Peyer's patch (tissue), 4 donors: ENCODE data around the gene JPH4. TPM values are rescaled to one million over a fixed set of nuclear protein-coding genes. Genes with fewer than 3 reads are reported as not detected.

Source experiments
- DNase-seq, 3 donors: peaks; one replicate each; pipeline ENCODE4 v3.0.0-alpha.2; 2017 to 2019
- H3K27ac ChIP-seq, 4 donors: fragments of 200-600 bp; sonication (generic); one replicate each; pipeline ENCODE4 v1.5.1; 2016 to 2019
- H3K27me3 ChIP-seq, 2 donors: fragments of 200-600 bp; sonication (generic); one replicate each; pipeline ENCODE4 v1.5.1; 2019
- H3K36me3 ChIP-seq, 3 donors: fragments of 200-600 bp; sonication (generic); one replicate each; pipeline ENCODE4 v1.5.1; 2016 to 2019
- H3K4me1 ChIP-seq, 4 donors: fragments of 200-600 bp; sonication (generic); one replicate each; pipeline ENCODE4 v1.5.1; 2016 to 2019
- H3K4me3 ChIP-seq, 4 donors: fragments of 200-600 bp; sonication (generic); 1 replicate in 3 of 4; 2 replicates in 1 of 4; pipeline ENCODE4 v1.5.1; 2016 to 2019; ENCODE audit warnings: mild to moderate bottlenecking in 1 of 4
- H3K9me3 ChIP-seq, 4 donors: fragments of 200-600 bp; sonication (generic); one replicate each; pipeline ENCODE4 v1.5.1; 2016 to 2019; ENCODE audit warnings: mild to moderate bottlenecking in 1 of 4
- CTCF ChIP-seq, 6 experiments: fragments of 450-650 bp in 4 of 6; fragments of 200-600 bp in 2 of 6; sonication (generic) in 1 of 6; IDR thresholded peaks; one replicate each; pipeline ENCODE4 v1.5.1; 2017 to 2019; ENCODE audit warnings: antibody characterized with exemption in 6 of 6, mild to moderate bottlenecking in 3 of 6, moderate library complexity in 1 of 6
- POLR2A ChIP-seq, 2 donors: fragments of 450-650 bp; IDR thresholded peaks; one replicate each; pipeline ENCODE4 v1.5.1; 2017; ENCODE audit warnings: antibody characterized with exemption in 2 of 2, mild to moderate bottlenecking in 2 of 2, moderate library complexity in 2 of 2
- total RNA-seq, 4 donors: library from RNA; depleted of rRNA; stranded (reverse); fragments of >200 nt; gene quantifications; one replicate each; pipeline ENCODE4 v1.1.0, GENCODE V29; 2016

Gene JPH4
- total RNA-seq, 4 donors from 2014 or later: 0.85 to 8.3 (median 1.5) TPM; not detected in 1

- H3K27ac ChIP-seq: no peak overlapping the region
- no peaks in the 10 kb centered on the region for H3K27me3 ChIP-seq
- H3K36me3 ChIP-seq: peaks cover 0 to 23% (median 0%) of the 10 kb centered on the region in 3 donors
- no peak overlapping the region for H3K4me3 ChIP-seq
- TF ChIP-seq CTCF (IDR thresholded peaks at IDR 0.05) (peak in 1 of 6 experiments; percentile 15), POLR2A (IDR thresholded peaks at IDR 0.05) (no peak)
- H3K4me1 ChIP-seq: peaks cover 0 to 11% (median 6%) of the 10 kb centered on the region in 4 donors
- H3K9me3 ChIP-seq: no peaks in the 10 kb centered on the region
- peak in 2 of 3 donors; percentile 40 to 60 for DNase-seq
These were observed 9.8 kb downstream of the JPH4 start for GRCh38 chr14:23568600-23569331.

- TF ChIP-seq CTCF (IDR thresholded peaks at IDR 0.05): no peak
- TF ChIP-seq POLR2A (IDR thresholded peaks at IDR 0.05): no peak
- peak overlapping the region; percentile 57 to 74 (median 72) for H3K4me3 ChIP-seq
- peak in 1 of 3 donors; percentile 36 for DNase-seq
- peak overlapping the region; percentile 68 to 92 (median 74) for H3K27ac ChIP-seq
- no peaks in the 10 kb centered on the region for H3K9me3 ChIP-seq
- peaks cover 0 to 11% (median 6%) of the 10 kb centered on the region in 4 donors for H3K4me1 ChIP-seq
- H3K36me3 ChIP-seq: peaks cover 0 to 29% (median 0%) of the 10 kb centered on the region in 3 donors
- no peaks in the 10 kb centered on the region for H3K27me3 ChIP-seq
These were observed 10.5 kb downstream of the JPH4 start for GRCh38 chr14:23568021-23568599.

GRCh38 chr14:23567186-23568020 lies 11.2 kb downstream of the JPH4 start, which contains the start of gene AP1G2:
TSS of gene AP1G2 (minus strand) at chr14:23567791. CDS start at chr14:23567314, 477 bp downstream.
- DNase-seq: peak; percentile 92 to 97 (median 95)
- Histone ChIP-seq H3K9me3 (no peaks in the 10 kb centered on the region), H3K27ac (peak within 1 kb of the TSS; percentile 68 to 92 (median 74)), H3K4me3 (peak within 1 kb of the TSS; percentile 57 to 74 (median 72)), H3K36me3 (peaks cover 0 to 31% (median 0%) of the 10 kb centered on the region in 3 donors), H3K27me3 (no peaks in the 10 kb centered on the region), H3K4me1 (peaks cover 0 to 11% (median 6%) of the 10 kb centered on the region in 4 donors)
- TF ChIP-seq CTCF (IDR thresholded peaks at IDR 0.05) (no peak), POLR2A (IDR thresholded peaks at IDR 0.05) (peak; percentile 86 to 91)

GRCh38 chr14:23566778-23567185 lies 11.8 kb downstream of the JPH4 start:
- H3K27me3 ChIP-seq: no peaks in the 10 kb centered on the region
- no peak for DNase-seq

More at GRCh38 chr14:23566778-23567185, 11.8 kb downstream of the JPH4 start:
- Histone ChIP-seq H3K4me1 (peaks cover 0 to 11% (median 6%) of the 10 kb centered on the region in 4 donors), H3K27ac (peak overlapping the region; percentile 68 to 92 (median 74)), H3K4me3 (peak overlapping the region; percentile 57 to 74 (median 72)), H3K36me3 (peaks cover 0 to 37% (median 0%) of the 10 kb centered on the region in 3 donors), H3K9me3 (no peaks in the 10 kb centered on the region)
- TF ChIP-seq CTCF (IDR thresholded peaks at IDR 0.05) (peak in 1 of 6 experiments; percentile 1), POLR2A (IDR thresholded peaks at IDR 0.05) (no peak)
